HG02870 (cell line): ENCODE measurements around the gene NPLOC4.
A peak's percentile ranks its signal among the peaks of the same experiment; 100 is the strongest.

ENCODE experiments used
- ATAC-seq: cut with Tn5 transposase; IDR thresholded peaks from one replicate; pipeline ENCODE4 v1.9.1; 2021; ENCODE audit warnings: mild to moderate bottlenecking, moderate library complexity; ENCODE audit not compliant: unreplicated experiment

NPLOC4 gene

GRCh38 chr17:81520021-81520901, 116.7 kb downstream of the NPLOC4 start:
- ATAC-seq: no peak

- no peak for ATAC-seq
Measured at GRCh38 chr17:81519284-81520020, 117.5 kb downstream of the NPLOC4 start.

GRCh38 chr17:81518785-81519283, 118.1 kb downstream of the NPLOC4 start:
- ATAC-seq: no peak

- ATAC-seq: no peak
Measured at GRCh38 chr17:81518113-81518784, 118.7 kb downstream of the NPLOC4 start.

GRCh38 chr17:81517339-81518112, 119.4 kb downstream of the NPLOC4 start:
- peak; percentile 26 for ATAC-seq

DNA sequence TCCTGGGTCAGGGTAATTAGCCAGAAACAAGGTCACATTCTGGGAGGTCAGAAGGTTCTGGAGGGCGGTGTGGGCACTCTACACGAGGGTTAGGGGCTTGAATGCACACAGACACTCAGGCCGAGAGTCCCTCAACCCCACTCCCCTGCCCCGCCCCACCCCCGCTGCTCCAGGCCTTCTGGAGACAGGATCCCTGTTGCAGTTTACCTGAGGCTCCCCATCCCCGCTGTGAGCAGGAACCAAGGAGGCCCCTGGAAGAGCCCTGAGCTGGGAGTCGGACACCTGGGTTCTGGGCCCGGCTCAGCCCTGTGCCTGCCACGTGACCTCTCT, 119.9 kb downstream of the NPLOC4 start:
- no peak for ATAC-seq

- ATAC-seq: no peak
Measured at GRCh38 chr17:81516439-81516838, 120.5 kb downstream of the NPLOC4 start.

- ATAC-seq: no peak
Measured at GRCh38 chr17:81515530-81516041, 121.3 kb downstream of the NPLOC4 start.

DNA sequence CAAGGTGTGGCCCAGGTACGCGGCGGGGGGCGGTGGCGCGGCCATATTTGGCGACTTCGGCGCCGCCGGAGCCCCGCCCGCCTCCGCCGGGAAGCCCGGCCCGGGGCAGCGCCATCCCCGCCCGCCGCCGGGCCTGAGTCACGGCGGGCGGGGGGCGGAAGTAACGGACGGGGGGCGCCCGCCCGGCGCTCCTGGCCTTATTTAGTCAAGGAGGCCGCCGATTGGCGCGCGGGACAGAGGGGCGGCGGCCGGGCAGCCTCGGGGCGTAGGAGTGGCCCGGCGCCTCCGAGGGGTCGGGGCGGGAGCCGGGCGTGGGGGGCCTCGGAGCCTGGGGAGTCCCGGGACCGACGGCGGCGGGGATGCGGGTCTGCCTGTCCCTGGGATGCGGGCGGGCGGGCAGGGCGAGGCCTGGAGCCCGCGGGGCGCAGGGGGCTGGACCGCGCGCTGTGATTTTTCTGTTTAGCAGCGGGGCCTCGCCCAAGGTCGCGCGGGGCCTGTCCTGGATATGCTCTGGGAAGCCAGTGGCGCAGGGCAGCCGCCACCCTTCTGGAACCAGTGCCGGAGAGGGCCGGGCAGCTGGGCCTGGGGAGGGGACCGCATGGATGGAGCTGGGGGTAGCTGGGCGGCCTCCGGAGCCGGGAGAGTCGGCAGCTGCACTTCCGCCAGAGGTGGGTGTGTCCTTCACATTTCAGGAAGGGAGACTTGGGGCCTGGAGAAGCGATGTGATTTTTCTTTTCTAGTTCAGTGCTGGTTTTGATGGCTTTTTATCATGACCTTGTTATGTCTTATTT, 122.0 kb downstream of the NPLOC4 start:
- no peak for ATAC-seq

DNA sequence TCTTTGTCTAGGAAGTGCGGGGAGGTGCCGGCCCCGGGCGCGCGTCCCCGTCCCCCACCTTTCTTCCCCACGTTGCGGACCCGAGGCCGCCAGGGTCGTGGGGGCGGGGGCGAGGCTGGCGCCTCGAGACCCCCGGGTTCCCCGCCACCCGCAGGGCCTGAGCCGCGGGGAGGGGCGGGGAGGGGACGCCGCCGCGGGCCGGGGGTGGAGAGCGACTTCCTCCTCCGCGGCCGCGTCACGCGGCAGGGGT, 122.5 kb downstream of the NPLOC4 start:
- no peak for ATAC-seq

DNA sequence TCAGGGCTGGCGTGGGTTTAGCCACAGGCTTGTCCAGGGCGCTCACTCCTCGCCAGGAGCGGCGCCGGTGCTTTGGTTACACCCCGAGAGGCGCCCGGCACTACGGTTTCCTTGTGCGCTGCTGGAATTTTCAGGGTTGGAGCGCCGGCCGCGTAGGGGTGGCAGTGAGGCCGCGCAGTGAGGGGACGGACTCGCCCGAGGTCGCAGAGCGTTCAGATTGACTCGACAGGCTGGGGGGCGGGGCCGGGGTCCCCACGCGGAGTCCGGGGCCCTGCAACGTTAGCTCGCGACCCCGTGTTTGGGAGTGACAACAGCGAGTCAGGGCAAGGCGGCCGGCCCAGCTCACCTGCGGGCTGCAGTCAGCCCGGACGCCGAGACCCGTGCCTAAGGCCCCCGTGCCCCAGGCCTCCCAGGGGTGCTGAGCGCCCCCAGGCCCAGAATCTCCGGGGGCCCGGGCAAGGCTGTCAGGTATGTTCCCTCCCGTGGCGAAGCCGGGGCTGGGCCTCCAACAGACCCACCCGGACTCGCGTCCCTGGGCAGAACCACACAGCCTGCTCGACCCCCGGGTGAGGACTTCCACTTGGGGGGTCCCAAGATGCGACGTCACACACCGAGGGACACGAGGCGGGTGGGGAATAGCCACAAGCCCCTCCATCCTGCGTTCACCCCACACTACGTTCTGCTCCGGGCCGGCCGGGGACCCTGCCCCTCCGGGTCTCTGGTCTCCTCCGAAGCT, 123.0 kb downstream of the NPLOC4 start:
- no peak for ATAC-seq

- no peak for ATAC-seq
Measured at GRCh38 chr17:81513372-81513752, 123.5 kb downstream of the NPLOC4 start.

GRCh38 chr17:81512562-81513371, 124.1 kb downstream of the NPLOC4 start, which contains the start of gene ACTG1:
ACTG1 (minus strand) TSS chr17:81512799; CDS start chr17:81512354, 445 bp downstream.
- peak; percentile 47 for ATAC-seq

- no peak for ATAC-seq
Measured at GRCh38 chr17:81511804-81512561, 124.9 kb downstream of the NPLOC4 start.

- no peak for ATAC-seq
Measured at GRCh38 chr17:81511554-81511803, 125.4 kb downstream of the NPLOC4 start.

GRCh38 chr17:81510785-81511553, 125.9 kb downstream of the NPLOC4 start:
- ATAC-seq: no peak
